GM10847 (cell line): ENCODE data around the gene GID4.

Source experiments
- POLR2A ChIP-seq: IDR thresholded peaks from 2 replicates; pipeline ENCODE4 v1.6.1; 2011; ENCODE audit not compliant: insufficient read length; ENCODE audit errors: extremely low read depth

Gene GID4

GRCh38 chr17:18038861-18039534 lies at the start of gene GID4, which contains the start of gene ATPAF2:
TSS of gene GID4 (plus strand) at chr17:18039408. CDS start at chr17:18039465, 57 bp downstream.
TSS of gene ATPAF2 (minus strand) at chr17:18039168. CDS start at chr17:18039013, 155 bp downstream.
- TF ChIP-seq POLR2A: peak; percentile 30

DNA sequence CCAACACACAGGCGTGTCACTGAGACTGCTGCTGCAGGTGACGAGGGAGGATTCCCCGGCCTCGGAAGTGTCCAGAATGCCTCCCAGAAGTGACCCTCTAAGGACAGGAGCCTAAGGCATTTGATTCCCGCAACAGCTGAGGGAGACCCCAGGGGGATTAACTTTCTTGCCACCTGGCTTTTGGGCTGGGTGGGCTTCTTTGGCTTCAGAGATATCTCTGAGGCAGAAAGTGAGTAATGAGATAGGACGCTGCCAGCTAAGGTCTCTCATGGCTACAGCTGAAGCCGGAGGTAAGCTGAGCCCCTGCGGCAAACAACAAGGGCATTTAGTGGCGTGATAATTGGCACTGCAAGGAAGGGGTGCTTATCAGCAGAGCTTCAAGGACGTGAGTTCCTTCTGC lies 49.6 kb upstream of the GID4 start:
- no peak for TF ChIP-seq POLR2A

DNA sequence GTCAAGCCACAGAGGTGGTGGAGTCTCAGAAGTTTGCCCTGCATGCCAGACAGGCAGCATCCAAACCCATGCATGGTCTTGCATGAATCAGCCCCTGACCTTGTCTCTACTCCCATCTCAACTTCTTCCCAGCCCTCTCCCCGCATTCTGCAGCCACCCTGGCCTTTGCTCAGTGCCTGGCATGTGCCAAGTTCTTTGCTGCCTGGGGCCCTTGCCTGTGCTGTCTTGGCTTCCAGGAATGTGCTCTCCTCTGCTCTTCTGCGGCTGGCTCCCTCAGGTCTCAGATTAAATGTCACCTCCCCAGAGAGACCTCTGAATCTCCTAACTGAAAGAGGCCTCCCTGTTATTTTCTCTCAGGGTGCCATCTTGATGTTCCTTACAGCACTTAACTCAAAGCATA lies 48.9 kb upstream of the GID4 start:
- no peak for TF ChIP-seq POLR2A

DNA sequence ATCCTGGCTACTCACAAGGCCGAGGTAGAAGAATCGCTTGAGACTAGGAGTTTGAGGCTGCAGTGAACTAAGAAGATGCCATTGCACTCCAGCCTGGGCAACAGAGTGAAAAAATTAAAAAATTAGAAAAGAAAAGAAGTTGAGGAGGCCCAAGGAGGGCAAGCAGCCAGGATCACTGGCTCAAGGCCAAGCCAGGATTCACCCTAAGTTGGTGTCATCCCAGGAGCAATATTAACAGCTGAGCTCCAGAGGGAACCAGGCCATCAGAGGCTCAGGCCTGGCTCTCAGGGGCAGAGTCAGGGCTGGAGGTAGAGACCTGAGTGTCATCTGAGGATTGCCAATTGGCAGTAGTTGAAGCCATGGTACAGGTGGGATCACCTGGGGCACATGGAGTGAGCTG lies 45.8 kb upstream of the GID4 start:
- no peak for TF ChIP-seq POLR2A

DNA sequence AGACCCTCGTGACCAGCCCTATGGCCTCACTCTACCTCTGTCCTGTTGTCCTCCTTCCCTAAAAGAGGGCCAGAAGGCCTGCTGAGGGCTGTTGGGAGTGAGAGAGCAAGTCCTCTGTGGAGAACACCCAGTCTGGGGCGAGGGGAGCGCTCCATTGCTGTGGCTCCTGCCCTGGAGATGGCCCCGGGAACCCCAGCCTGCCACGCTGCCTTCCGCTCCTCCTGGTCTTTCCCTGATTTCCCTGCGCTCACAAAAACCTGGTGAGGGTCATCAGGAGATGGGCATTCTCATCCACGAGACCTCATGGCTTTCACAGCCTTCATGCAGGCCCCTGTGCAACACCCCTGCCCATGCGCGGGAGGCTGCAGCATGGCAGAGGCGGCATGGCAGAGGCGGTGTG lies 45.4 kb upstream of the GID4 start:
- TF ChIP-seq POLR2A: no peak

DNA sequence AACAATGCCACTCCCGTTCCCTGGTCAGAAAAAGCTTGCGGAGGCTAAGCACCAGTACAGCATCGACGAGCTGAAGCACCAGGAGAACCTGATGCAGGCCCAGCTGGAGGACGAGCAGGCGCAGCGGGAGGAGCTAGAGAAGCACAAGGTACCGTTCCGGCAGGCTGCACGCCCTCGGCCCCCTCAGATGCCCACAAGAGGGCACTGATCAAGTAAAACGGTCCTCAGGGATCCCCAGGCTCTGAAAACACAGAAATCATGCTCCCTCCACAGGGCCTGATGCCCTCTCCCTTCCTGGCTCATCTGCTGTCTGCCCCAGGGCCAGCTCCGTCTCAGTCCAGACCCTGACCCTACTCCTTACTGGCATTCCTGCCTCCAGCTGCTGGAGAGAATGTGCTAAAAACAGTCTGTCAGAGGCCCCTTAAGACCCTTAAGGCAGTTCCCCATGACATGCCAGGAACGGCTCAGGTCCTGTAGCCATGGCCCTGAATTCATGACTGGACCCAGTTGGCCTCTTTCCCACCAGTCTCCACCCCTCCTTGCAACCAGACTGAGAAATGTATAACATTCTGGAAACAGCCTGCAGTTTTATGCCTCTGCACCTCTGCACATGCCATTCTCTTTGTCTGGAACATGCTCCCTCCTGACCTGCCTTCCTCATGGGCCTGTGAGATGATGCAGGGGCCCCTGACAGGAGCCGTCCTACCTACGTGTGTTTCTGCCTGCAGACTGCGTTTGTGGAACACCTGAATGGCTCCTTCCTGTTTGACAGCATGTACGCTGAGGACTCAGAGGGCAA lies 44.7 kb upstream of the GID4 start:
- TF ChIP-seq POLR2A: no peak

DNA sequence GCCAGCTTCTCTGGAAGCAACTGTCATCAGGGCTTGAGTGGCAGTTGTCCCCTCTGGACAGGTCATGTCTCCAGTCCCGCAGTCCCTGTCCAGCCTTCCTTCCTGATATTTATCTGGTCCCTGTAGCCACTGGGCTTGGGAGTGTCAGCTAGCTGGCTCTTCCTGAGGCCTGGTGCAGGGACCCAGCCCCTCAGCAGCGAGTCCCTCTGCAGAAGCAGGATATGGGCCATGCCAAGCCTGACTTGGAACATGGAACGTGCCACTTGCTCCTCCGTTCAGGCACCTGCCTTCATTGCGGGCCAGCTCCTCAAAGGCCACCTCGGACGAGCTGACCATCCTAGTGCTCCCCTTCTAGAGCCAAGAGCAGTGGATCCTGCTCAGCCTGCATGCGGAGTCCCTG lies 40.3 kb upstream of the GID4 start:
- TF ChIP-seq POLR2A: no peak

- no peak for TF ChIP-seq POLR2A
Measured at GRCh38 chr17:17999364-18000029, 39.7 kb upstream of the GID4 start.

DNA sequence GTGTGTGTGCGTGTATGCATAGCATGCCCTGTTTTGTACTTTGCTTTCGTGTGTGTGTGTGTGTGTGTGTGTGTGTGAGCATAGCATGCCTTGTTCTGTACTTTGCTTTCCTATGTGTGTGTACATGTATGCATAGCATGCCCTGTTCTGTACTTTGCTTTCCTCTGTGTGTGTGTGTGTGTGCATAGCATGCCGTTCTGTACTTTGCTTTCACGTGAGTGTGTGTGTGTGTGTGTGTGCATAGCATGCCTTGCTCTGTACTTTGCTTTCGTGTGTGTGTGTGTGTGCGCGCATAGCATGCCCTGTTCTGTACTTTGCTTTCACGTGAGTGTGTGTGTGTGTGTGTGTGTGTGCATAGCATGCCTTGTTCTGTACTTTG lies 39.2 kb upstream of the GID4 start:
- no peak for TF ChIP-seq POLR2A

DNA sequence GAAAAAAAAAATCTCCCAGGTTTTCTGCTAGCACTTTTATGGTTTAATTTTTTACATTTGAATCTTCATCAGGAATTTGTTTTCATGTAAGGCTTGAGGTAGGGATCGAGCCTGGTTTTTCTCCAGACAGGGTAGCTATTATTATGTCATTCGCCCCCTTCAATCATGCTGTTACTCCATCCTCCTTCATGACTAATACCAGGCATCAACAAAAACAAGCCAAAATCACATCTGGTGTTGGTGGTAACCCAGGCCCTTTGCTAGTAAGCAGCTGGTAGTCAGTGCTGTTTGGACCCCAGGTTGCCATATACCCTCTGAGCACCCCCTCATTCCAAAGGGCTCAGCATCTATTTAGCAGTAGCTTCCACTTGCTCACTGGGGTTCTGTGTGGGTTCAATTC lies 37.0 kb upstream of the GID4 start:
- TF ChIP-seq POLR2A: no peak

GRCh38 chr17:18004345-18004744 lies 34.9 kb upstream of the GID4 start:
- no peak for TF ChIP-seq POLR2A

- no peak for TF ChIP-seq POLR2A
Measured at GRCh38 chr17:18004884-18005305, 34.3 kb upstream of the GID4 start.

GRCh38 chr17:18005496-18005895 lies 33.7 kb upstream of the GID4 start:
- no peak for TF ChIP-seq POLR2A

DNA sequence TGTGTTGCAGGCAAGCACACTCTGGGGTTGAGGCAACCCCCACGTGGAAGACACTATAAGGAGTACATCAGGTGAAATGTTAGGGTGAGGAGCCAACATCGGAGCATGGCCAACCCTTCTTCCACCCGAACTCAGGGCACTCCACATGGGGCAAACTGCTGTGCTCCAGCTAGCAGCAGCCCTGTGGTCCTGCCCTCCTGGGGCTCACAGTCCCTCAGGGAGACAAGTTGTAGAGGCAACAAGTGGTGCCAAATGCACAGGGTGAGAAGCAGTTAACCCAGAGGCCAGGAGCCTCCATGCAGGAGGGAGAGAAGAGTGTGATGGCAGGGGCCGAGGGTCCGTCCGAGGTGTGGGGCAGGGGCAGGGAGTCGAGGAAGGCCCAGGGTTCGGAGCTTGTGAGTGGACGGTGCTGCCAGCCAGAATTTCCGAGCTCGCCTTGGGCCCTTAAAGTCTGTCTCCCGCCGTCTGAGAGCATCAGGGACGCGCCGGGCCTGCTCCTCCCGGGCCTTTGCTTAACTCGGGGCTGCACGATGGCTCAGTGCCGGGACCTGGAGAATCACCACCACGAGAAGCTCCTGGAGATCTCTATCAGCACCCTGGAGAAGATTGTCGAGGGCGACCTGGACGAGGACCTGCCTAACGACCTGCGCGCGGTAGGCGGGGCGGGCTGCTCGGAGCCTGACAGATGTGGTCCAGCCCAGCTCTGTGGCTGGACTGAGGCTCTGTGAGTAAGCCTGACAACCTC lies 32.5 kb upstream of the GID4 start:
- TF ChIP-seq POLR2A: no peak
